Measurements from ENCODE around the gene MYOM3.

MYOM3 gene

DNA sequence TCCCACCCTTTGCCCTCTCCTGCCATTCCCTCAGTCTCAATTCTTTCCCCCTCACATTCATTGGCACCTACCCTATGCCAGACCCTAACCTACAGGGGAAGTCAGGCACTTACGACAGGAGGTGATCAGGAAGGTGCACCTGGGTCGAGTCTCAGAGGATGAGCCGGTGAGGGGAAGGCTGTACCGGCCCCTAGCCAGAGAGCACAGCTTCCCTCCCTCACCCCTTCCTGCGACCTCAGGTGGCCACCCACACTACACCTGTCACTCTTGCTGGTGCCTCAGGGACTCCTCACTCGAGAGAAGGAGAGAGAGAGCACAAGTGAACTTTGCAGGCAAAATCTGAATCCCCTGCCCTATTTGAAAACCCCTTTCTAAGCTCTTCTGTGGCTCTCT, 1.7 kb upstream of the MYOM3 start:
- no peak for DNase-seq

DNA sequence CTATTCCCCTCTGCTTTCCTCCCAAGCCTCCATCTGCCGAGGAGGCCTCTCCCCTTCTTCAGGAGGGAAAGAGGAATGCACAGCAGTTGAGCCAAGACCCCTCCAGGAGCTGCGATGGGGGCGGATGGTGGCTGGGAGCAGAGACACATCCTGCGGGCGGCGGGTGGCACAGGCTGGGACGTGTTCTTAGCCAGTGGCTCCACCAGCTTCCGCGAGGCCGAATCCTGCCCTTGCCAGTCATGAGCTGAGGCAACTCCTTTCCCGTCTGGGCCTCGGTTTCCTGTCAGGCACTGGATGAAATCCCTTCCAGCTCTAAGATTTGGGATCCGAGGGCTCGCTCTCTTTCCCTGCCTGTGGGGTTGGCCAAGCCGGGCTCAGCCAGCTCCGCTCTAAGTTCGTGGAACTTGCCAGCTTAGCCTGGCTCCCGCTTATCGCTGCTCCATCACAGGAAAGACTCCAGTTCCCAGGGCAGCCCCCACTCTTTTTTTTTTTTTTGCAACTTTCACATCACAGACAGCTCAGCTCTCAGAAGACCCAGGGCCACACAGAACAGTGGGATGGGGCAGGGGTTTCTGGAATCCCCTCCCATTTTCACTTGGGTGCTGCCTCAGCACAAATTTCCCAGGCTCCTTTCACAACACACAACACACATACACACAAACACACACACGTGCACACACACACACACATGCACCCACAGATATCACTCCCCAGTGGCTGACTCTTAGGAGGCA, 506 bp downstream of the MYOM3 start:
- DNase-seq, result no peak

DNA sequence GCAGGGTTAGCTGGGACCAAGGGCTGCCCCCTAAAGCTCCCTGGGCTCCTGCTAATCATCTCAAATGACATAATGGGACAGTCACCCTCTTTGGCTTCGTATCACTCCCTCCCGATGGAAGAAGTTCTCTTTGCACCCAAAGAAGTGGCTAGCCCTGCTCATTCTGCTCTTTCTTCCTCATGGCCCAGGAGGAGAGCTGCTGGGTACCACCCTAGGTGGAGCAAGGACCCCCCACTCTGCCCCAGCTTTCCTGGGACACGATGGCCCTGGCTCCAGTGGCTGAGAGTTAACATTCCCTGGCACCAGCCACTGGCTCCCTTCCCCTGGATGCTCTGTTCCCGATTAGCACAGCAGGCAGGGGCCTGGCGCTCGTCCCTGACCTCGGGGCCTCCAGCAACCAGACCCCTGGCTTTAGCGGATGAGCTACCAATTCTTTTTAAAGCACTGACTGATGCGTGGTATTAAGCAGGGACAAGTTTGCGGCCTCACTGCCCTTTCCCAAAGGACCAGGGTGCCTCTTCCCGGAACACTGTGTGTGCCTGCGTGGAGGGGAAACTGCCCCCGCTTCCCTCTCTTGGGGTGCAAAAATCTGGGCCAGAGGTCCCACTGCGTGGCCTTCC, 1.2 kb downstream of the MYOM3 start:
- no peak for DNase-seq

DNA sequence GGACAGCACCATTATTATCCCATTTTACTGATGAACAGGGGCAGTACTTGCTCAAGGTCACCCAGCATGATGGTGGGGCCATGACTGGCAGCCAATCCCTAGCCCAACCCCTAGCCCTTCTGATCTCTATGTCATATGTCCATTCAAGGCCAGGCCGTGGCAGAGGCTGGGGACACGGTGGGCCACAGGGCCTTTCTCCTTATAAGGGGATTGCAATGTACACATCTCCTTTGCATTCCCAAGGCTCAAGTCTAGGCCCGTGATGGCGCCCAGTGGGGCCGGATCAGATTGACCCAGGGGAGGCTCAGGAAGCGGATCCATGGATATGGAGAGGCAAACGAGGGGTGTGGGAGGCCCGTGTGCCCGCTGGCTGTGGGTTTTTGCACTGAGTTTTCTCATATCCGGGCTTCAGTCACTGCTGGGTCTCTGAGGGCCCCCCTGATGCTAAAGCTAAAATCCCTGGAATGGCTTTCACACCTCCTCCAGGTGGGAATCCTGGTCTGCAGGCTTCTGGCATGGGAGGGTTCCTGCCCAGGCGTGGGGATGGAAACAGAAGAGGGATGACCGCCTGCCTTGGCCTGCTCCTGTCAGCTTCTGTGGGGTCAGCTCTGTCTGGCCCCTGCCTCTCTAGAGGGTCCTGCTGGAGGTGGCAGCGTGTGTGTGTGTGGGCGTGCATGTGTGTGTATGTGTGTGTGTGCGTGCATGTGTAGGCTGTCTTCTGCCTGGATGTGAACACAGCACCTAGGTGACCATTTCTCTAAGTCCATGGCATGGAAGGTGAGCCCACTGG, 2.1 kb downstream of the MYOM3 start:
- DNase-seq, result no peak

DNA sequence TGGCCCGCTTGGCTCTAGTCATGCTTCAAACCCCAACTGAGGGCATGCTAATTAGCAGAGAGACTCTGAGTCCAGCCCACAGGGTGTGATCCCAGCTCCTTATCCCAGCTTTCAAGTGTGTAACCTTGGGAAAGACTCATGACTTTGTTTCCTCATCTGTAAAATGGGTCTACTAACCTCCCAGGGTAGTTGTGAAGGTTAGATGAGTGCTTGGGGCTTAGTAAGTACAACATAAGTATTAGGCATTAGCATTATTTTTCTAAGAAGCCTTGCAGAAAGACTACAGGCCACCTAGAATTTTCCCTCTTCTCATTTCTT, 2.8 kb downstream of the MYOM3 start:
- DNase-seq, result no peak

DNA sequence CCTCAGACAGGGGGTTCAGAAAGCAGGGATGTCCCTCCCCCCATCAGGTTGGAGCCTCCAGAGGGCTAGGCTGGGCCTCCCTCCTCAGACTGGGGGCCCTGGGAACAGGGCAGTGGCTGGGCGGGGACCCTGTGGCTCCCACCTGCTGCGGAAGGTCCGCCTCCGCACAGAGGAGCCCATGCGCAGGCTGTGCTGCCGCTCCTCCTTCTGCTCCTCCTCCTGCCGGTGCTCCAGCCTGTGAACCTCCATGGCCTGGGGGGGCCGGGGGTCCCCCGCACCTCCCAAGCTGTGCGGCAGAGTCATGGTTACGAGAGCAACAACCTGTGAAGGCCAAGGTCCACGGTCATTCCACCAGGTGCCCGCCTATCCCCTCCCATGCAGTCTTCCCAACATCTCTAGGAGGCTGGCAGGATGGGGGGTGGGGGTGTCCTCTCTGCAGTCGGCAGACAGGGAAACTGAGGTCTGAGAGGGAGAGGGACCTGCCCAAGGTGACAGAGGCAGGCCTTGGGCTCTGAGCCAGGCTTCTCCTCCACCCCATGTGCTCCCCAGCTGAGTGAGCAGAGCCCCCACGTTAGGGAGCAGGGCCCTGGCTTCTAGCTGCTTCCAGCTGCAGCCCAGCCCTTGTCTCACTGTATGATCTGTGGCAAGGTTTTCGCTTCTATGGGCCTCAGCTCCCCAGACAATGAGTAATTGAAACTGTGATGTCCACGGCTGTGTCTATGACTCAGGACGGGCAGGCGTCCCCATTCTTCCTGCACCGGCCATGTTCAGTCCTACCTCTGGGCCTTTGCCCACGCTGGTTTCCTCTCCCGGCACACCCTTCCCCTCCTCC, 3.4 kb downstream of the MYOM3 start:
- DNase-seq, result peak; percentile 75

DNA sequence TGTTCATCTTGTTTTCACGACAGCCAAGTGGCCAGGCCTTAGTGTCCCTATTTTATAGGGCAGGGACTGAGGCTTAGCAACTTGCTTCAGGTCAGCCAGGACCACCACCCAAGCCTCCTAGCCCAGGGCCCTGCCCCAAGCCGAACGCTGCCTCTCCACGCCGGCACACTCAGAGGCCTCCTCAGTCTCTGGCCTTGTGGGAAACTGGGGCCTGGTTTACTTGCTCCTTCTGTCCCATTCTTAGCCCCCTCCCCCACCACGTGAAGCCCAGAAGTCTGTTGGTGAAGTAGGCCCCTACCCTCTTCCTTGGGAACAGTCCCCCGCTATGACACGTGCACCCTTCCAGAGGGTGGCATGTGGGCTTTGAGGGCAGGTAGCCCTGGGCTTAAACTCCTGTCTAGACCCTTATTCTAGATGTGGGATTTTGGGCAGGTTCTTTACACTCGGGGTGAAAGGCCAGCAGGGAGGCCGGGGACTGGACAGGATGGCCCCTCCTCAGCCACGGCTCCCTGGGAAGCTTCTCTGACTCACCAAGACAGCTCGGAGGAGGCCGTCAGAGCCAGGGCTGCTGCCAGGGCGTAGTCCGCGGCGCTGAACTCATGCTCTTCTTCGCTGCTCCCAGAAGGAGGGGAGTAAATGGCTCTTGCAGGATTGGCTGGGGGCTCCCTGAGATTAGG, 4.3 kb downstream of the MYOM3 start:
- DNase-seq, result peak; percentile 45

DNA sequence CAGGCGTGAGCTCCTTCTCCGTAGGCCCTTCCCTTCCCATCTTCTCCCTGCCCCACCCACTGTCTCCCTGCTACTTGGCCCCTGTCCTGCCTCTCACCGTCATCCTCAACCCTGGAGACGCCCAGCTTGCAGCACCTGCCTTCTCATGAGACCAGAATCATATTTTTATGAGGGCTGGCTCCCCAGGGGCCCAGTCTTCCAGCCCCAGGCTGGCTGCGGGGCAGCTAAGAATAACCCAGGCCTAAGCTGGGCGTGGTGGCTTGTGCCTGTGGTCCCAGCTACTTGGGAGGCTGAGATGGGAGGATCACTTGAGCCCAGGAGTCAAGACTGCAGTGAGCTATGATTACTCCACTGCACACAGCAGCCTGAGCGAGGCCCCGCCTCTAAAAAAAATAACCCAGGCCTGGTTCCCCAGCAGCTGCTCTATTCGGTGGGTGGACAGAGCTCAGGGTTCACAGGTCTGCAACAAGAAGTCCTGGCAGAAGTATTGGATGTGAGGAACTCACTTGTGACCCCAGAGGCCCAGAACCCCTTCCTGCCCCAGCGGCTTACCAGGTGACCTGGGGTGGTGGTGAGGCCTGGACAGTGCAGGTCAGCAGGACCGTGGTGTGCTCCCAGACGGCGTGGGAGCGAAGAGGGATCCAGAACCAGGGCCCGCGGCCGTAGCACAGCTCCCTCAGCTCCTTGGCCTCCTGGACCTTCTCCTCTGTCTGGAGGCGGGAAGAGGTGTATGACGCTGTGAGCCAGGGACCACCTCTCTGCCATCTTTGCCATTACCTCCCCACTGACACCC, 6.4 kb downstream of the MYOM3 start:
- no peak for DNase-seq

DNA sequence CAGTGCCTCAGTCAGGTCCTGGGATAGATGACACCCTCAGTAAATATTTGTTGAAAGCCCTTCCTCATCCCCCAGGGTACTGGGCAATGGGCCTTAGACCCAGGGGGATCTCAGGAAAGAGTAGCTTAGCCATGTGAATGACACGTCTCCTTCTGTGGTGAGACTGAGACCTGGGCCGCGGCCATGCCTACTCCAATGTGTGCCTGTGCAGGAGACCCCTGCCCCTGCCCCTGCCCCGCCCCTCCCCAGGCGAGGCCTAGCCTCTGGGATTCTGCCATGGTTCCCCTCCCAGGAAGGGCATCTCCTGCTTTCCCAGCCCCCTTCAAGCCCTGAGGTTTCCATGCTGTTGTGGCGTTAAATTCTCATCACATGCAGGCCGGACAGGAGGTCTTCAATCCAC, 7.1 kb downstream of the MYOM3 start:
- DNase-seq, result no peak

DNA sequence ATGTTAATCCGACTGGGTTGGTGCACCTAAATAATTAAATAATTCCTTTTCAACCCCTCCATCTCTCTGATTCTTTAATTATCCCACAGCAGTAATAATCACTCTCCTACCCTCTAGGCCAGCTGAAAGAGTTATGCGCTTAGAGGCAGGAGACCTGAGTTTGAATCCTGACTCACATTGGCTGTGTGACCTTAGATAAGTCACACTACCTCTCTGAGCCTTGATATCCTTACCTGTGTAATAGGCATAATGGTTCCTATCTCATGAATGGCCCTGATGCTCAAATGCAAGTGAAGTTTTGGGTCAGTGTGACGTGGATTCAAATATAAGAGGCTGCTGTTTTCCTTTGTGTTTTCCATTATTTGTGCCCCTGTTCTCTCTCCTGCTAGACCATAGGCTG, 8.1 kb downstream of the MYOM3 start:
- no peak for DNase-seq

DNA sequence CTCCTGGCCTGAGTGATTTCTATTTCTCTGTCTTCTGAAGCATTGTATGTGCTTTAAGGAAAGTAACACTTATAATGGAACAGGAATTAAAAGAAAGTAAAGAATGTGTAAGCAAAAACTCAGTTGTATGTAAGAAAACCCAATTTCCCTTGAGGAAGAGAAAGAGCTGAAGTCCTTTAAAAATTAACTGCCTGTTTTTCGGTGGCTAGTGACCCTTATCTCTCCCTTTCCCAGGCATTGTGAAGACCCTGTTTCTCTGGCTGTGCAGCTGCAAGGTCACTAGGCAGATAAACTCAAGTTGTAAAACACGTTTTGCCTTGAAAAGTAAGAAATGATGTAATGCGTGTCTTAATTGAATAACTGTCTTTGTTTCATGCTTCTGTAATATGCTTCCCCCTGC, 8.5 kb downstream of the MYOM3 start:
- no peak for DNase-seq

DNA sequence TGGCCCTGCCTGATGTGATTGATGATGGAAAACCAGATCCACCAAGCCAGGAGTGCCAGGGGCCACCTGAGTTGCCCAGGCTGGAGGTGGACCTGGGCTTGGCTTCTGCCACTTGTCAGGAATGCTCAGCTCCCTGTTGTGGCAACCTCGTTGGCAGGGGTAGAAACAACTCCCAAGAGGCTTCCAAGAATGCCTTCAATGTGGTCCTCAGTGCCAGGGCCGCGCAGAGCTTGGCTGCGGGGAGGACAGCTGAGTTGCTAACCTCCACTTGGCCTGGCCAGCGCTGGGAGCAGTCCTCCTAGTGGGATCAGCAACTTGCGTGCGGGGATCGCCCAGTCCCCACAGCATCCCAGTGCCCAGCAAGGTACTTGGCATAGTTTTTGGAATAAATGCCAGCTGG, 9.0 kb downstream of the MYOM3 start:
- DNase-seq, result no peak

DNA sequence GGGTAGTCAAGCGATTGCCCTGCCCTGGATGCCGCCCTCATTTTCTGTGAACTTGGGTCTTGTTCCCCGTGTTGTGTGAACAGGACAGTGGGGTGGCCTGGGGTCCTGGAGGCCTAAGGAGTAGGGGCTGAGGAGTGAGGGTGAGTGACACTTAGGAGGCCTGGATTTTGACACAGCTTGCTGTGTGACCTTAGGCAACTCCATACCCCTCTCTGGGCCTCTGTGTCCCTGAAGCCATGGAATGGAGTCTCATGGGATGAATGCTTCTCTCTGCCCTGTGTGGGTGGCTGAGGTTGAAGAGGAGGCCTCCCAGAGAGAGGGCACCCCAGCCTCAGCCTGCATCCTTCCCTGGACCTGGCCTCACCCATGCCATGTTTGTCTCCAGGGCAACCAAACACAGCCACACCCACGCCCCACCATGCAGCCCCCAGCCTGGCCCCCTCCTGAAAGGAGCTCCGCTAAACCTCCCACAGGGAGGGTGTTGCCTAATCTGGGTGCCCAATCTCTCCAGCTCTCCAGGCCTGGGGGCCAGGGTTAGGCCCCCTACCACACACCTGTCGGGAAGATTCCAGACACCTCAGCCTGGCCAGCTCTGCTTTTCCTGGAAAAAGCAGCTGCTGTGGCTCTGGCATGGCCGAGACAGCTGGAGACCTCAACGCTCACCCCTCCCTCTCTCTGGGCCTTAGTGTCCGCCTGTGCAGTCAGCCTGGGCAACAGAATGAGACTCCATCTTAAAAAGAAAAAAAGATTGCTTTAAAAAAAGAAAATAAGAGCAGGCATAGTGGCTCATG, 9.9 kb downstream of the MYOM3 start:
- no peak for DNase-seq

DNA sequence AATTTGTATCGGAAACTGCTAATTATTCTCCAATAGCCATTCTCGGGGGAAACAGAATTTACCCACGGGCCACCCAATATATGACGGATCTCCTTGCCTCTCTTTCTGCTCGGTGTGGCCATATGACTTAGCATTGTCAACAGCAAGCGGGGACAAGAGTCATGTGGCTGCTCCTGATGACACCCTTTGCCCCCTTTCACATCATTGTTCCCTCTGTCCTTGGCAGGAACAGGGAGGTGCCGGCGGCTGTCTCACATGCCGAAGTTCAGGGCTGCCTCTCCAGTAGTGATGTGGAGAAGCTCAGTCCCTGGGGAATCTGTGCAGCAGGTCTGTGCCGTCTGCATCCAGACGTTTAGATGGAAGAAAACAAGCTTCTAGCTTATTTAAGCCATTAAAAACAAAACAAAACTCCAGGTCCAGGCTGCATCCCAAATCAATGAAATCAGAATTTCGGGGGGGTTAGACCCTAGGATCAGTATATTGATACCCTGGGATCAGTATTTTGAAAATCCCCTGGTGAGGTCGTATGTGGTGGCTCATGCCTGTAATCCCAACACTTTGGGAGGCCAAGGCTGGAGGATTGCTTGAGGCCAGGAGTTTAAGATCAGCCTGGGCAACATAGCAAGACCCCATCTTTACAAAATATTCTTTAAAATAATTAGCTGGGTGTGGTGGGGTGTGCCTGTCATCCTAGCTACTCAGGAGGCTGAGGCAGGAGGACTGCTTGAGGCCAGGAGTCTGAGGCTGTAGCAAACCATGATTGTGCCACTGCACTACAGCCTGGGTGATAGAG, 10.8 kb downstream of the MYOM3 start:
- no peak for DNase-seq

DNA sequence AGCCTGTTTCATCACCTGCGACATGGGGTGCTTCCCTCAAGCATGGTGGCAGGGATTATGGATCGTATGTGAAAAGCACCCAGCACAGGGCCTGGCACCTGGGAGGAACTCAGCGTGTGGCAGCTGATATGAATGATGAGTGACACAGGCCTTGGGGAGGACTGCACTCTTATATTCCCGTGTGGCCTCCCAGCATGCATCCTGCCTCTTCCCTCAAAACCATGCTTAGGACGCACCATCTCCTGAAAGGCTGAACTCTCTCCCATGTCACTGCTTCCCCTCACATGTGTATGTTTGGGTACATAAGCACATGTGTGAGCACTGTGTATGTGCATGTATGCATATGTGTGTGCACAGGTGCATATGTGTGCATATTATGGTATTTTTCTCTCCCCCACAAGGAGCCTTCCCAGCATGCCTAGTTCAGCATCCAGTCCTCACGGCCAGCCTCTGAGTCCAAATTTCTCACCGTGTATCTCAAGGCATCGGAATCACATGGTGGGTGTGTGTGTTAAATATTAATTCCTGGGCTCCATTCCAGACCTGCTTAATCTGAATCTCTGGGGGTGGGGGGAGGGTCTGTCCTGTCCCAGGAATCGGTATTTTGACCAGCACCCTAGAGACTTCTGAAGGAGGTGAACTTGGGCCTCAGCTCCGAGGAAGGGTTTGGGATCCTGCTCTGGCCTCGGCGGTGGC, 12.8 kb downstream of the MYOM3 start:
- no peak for DNase-seq

DNA sequence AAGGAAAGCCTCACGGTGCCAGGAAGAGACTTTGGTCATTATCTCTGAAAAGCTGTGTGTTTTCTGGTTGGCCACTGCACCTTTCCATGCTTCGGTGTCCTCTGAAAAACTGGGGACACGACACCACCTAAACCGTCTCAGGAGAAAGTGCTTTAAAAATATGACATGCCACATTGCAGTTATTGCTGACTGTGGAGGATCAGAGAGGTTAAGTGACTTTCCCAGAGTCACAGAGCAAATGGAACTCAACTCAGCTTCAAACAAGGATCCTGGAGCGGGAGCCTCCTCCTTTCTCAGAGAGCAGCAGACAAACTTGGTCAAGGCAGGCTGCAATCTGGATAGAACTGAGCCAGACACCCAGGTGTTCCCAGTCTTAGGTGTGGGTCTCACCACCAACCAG, 13.8 kb downstream of the MYOM3 start:
- DNase-seq, result no peak

DNA sequence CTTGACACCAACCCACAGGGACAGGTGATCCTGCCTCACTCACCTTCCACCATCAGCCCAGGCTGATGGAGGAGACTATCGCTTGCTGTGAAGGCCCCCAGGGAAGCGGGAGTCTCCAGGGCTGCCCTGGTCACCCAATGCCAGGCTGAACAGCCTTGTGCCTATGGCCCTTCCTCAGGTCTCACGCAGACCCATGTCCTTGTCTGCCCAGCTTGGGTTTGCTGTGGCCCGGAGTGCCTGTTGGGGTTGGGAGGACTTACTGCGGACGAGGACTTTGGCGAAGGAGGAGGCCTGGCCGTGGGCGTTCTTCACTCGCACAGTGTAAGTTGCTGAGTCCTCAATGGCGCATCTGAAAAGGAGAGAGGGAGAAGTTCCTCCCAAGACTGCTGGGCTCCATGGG, 14.3 kb downstream of the MYOM3 start:
- DNase-seq, result no peak

DNA sequence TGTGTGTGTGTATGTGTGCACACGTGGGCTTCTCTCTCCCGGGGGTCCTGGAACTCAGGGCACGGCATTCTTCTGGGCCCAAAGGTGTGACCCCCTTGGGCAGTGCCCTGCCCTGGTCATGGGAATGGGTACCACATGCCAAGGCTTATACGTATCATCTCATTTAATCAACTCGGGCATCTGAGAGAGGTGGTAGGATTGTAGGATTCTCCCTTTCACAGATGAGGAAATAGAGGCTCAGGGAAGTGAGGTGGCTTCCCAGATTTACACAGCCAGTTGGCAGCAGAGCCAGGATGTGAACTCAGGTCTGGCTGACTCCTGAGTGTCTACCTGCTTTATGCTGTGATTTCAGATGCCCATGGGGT, 15.2 kb downstream of the MYOM3 start:
- DNase-seq, result no peak

DNA sequence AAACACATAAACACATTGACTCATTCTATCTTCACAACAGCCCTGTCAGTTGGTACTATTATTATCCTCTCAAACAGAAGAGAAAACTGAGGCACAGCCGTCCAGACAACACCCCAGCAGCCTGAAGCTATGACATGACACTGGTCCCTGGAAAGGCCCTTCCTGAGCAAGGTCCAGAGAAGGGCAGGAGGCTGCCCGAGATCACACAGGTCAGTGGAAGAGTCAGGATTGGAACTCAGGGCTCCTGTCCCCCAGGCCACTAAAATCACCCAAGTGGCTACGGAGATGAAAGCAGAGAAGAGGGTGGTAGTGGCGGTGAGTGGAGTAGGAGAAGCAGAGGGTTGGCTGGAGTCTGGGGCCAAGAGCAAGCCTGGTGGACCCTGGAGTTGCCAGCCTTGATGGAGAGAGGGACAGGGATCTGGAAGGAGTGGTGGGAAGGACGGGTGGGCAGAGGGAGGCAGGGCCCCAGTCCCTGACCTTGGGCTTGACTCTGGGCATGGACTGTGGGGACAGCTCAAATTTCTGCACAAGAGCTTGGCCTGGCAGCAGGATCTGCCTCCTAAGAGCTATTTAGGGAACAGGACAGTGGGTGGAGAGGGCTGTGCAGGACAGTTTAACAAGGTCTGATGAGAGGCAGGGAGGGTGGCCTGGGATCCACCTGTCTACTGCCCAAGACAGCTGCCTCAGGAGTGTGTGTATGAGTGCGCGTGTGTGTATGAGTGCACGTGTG, 15.8 kb downstream of the MYOM3 start:
- no peak for DNase-seq

All from fibroblast of skin of right quadriceps (primary cell).